Prostate gland (tissue), 2 donors: Measurements from ENCODE around the gene TNFSF11. TPM values are rescaled to one million over a fixed set of nuclear protein-coding genes. Genes with fewer than 3 reads are reported as not detected.

Experiments
- DNase-seq: peaks from one replicate; pipeline ENCODE4 v3.0.0-alpha.2; 2019; ENCODE audit warnings: low spot score
- H3K27ac ChIP-seq, 2 donors: fragments of 200-600 bp; sonication (generic); 2 replicates each; pipeline ENCODE4 v1.5.1; 2017 to 2019
- H3K27me3 ChIP-seq: fragments of 200-600 bp; sonication (generic); replicated peaks from 2 replicates; pipeline ENCODE4 v1.5.1; 2019; ENCODE audit not compliant: insufficient read depth
- H3K36me3 ChIP-seq, 2 donors: fragments of 200-600 bp; sonication (generic); 1 replicate in 1 of 2; 2 replicates in 1 of 2; pipeline versions ENCODE4 v1.5.1 to v1.8.1; 2017 to 2019
- H3K4me1 ChIP-seq: fragments of 200-600 bp; sonication (generic); replicated peaks from 2 replicates; pipeline ENCODE4 v1.5.1; 2019
- H3K4me3 ChIP-seq, 2 donors: fragments of 200-600 bp; sonication (generic); 2 replicates each; pipeline ENCODE4 v1.5.1; 2017 to 2019
- H3K9me3 ChIP-seq: fragments of 200-600 bp; sonication (generic); 2 replicates; pipeline ENCODE4 v1.5.1; 2017
- POLR2A ChIP-seq: fragments of 450-650 bp; IDR thresholded peaks from one replicate; pipeline ENCODE4 v1.6.1; 2016; ENCODE audit warnings: antibody characterized with exemption, mild to moderate bottlenecking
- POLR2AphosphoS5 ChIP-seq: sonication (generic); formaldehyde crosslinking; IDR thresholded peaks from one replicate; pipeline ENCODE4 v1.6.1; 2017; ENCODE audit warnings: antibody characterized with exemption
- WGBS: methylation state at CpG from one replicate; pipeline ENCODE4 v1.1.5; 2018; 5-methylcytosine and 5-hydroxymethylcytosine counted together
- intact Hi-C: fragments of 100-400 bp; cut with DNase I; formaldehyde crosslinking; loops from one replicate; pipeline ENCODE4 v1.14.2; 2022
- total RNA-seq, 2 donors: library from RNA; depleted of rRNA; stranded (reverse); fragments of >200 nt; gene quantifications; one replicate each; pipeline ENCODE4 v1.1.0, GENCODE V29; 2016
- TF ChIP-seq, protein P1 (sequence below), 4 experiments: fragments of 200-600 bp in 2 of 4; fragments of 450-650 bp in 2 of 4; sonication (generic) in 2 of 4; IDR thresholded peaks; 1 replicate in 3 of 4; 2 replicates in 1 of 4; pipeline ENCODE4 v1.5.1; 2016 to 2019; ENCODE audit warnings: antibody characterized with exemption in 4 of 4, mild to moderate bottlenecking in 2 of 4, moderate library complexity in 2 of 4

TNFSF11 gene
- total RNA-seq, 2 donors from 2014 or later: 1.2 TPM; not detected in 1

DNA sequence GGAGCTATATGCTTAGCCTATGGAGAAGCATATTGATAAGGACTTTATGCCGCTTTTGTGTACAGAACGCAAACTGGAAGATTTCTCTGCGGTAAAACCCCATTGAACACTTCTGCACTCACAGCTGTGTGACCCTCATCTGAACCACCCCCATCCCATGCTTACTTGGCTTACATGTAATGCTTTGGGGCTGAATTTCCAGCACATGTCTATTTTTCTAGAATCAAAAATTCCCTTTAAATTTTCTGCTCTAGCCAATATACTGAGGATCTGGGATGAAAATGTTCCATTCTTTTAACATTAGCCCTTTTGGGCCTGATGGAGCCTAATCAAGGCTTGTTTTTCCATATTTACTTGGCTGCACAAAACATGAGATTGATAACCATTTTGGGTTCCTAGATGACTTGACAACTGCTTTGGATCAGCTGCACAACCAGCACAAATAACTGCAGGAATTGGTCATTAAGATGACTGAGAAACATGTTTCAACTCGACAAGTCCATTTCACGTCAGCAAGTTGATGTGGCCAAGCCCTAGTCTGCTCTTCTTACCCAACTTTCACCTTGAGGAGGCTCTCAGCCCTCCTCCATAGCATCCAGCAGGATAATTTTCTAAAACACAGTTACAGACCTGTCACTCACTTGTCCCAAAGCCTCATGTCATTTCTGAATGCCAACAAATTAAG, 52.4 kb downstream of the TNFSF11 start:
- no peaks in the 10 kb centered on the region for H3K4me1 ChIP-seq
- no peak overlapping the region for H3K27ac ChIP-seq
- H3K4me3 ChIP-seq: no peak overlapping the region
- no peaks in the 10 kb centered on the region for H3K27me3 ChIP-seq
- H3K36me3 ChIP-seq: no peaks in the 10 kb centered on the region
- no peaks in the 10 kb centered on the region for H3K9me3 ChIP-seq
- no peak for DNase-seq
- WGBS: 88% methylated on average over 5 of the region's 5 CpGs
- TF ChIP-seq, protein P1, sequence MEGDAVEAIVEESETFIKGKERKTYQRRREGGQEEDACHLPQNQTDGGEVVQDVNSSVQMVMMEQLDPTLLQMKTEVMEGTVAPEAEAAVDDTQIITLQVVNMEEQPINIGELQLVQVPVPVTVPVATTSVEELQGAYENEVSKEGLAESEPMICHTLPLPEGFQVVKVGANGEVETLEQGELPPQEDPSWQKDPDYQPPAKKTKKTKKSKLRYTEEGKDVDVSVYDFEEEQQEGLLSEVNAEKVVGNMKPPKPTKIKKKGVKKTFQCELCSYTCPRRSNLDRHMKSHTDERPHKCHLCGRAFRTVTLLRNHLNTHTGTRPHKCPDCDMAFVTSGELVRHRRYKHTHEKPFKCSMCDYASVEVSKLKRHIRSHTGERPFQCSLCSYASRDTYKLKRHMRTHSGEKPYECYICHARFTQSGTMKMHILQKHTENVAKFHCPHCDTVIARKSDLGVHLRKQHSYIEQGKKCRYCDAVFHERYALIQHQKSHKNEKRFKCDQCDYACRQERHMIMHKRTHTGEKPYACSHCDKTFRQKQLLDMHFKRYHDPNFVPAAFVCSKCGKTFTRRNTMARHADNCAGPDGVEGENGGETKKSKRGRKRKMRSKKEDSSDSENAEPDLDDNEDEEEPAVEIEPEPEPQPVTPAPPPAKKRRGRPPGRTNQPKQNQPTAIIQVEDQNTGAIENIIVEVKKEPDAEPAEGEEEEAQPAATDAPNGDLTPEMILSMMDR (IDR thresholded peaks at IDR 0.05): no peak
- TF ChIP-seq POLR2A: no peak
- TF ChIP-seq POLR2AphosphoS5: no peak
- intact Hi-C loops: no loop called here

DNA sequence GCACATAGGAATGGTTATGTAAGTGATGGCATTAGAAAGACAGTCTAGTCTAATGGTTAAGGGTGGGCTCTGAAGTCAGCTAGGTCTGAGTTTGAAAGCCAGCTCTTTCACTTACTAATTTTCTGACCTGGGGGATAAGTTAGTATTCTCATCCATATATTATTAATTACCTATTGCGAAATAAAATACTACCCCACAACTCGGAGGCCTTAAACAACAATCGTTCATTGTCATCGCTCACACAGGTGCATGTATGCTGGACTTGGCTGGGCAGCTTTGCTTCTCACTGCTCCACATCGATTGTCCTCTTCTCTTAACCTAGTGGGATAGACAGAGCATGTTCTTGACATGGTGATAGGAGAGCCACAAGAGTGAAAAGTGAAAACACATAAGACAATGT, 54.7 kb downstream of the TNFSF11 start:
- Histone ChIP-seq H3K36me3 (no peaks in the 10 kb centered on the region), H3K4me3 (no peak overlapping the region), H3K27ac (no peak overlapping the region), H3K9me3 (no peaks in the 10 kb centered on the region), H3K4me1 (no peaks in the 10 kb centered on the region), H3K27me3 (no peaks in the 10 kb centered on the region)
- intact Hi-C loops: no loop called here
- WGBS: 85% methylated on average over 5 of the region's 5 CpGs
- no peak for DNase-seq
- TF ChIP-seq, protein P1 (IDR thresholded peaks at IDR 0.05): no peak
- TF ChIP-seq POLR2A (no peak), POLR2AphosphoS5 (no peak)

DNA sequence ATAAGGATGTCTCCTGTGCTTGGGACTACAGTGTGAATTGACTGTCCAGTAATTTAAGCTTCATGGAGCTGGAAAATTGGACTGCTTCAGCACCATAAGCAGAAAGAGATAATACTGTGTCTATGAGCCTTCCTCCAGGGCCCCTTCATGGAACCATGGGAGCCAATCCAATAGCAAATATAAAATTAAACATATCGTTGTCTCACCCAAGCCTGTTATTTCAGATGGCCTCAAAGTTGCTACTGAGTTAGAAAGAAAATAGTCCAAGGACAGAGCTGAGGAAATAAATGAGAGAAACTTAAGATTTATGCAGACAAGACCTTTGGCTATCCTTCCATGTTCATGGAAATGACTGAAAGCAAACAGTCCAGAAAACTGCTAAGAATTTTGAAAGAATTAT, 57.2 kb downstream of the TNFSF11 start:
- intact Hi-C loops: no loop called here

DNA sequence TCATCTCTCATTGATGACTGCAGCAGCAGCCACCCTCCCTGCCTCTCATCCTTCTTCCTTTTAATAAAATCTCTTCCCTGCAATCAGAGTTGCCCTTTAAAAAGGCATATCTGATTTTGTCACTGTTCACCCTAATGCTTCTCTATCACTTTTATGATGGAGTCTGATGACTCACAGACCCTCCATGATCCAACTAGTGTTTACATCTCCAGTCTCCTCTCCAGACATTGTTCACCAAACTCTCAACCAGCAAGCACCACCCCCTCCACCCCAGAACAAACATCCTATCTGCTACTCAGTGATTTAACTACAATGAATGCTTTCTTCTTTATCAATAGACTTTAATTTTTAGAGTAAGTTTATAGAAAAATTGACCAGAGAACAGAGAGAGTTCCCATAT, 59.5 kb downstream of the TNFSF11 start:
- DNase-seq: no peak
- Histone ChIP-seq H3K4me1 (no peaks in the 10 kb centered on the region), H3K27ac (no peak overlapping the region), H3K4me3 (no peak overlapping the region), H3K9me3 (no peaks in the 10 kb centered on the region), H3K27me3 (no peaks in the 10 kb centered on the region), H3K36me3 (no peaks in the 10 kb centered on the region)
- intact Hi-C loops: no loop called here
- TF ChIP-seq POLR2AphosphoS5: no peak
- TF ChIP-seq, protein P1 (IDR thresholded peaks at IDR 0.05): no peak
- no peak for TF ChIP-seq POLR2A

More for the DNA sequence above, 57.2 kb downstream of the TNFSF11 start:
- Histone ChIP-seq H3K9me3 (no peaks in the 10 kb centered on the region), H3K36me3 (no peaks in the 10 kb centered on the region), H3K4me1 (no peaks in the 10 kb centered on the region), H3K4me3 (no peak overlapping the region), H3K27ac (no peak overlapping the region), H3K27me3 (no peaks in the 10 kb centered on the region)
- no peak for TF ChIP-seq POLR2A
- TF ChIP-seq POLR2AphosphoS5: no peak
- TF ChIP-seq, protein P1 (IDR thresholded peaks at IDR 0.05): no peak
- no peak for DNase-seq
- 80% methylated on average over 1 of the region's 1 CpG for WGBS

DNA sequence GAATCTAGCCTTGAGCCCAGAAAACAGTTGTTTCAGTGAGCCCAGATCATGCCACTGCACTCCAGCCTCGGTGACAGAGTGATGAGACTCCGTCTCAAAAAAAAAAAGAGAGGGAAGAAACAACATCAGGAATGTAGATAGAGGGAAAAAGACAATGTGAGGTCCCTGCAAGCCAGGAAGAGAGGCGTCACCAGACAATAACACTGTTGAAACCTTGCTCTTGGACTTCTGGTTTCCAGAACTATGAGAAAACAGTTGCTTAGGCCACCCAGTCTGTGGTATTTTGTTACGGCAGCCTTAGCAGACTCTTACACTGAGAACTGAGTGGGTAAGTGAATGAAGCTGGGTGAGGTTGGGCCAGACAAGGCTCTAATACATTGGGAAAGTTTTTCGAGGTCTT, 64.1 kb downstream of the TNFSF11 start:
- intact Hi-C loops: no loop called here
- H3K9me3 ChIP-seq: no peaks in the 10 kb centered on the region
- no peaks in the 10 kb centered on the region for H3K27me3 ChIP-seq
- 87% methylated on average over 5 of the region's 5 CpGs for WGBS
- no peaks in the 10 kb centered on the region for H3K4me1 ChIP-seq
- DNase-seq: no peak
- TF ChIP-seq, protein P1 (IDR thresholded peaks at IDR 0.05): no peak
- no peak for TF ChIP-seq POLR2AphosphoS5
- no peak for TF ChIP-seq POLR2A
- H3K27ac ChIP-seq: no peak overlapping the region
- no peaks in the 10 kb centered on the region for H3K36me3 ChIP-seq
- H3K4me3 ChIP-seq: no peak overlapping the region
